Nephron (organoid): Measurements from ENCODE around the gene CHRNA4.

Source experiments
- H3K27ac Mint-ChIP-seq, 3 experiments: 2 replicates each; pipeline ENCODE4 v1.8.0; 2020; ENCODE audit warnings: mixed read lengths in 3 of 3, mild to moderate bottlenecking in 2 of 3, moderate library complexity in 1 of 3
- H3K27me3 Mint-ChIP-seq: 2 replicates; pipeline ENCODE4 v1.8.0; 2021; ENCODE audit warnings: low read depth, mild to moderate bottlenecking, moderate library complexity, mixed read lengths
- H3K36me3 Mint-ChIP-seq: 2 replicates; pipeline ENCODE4 v1.8.0; 2020; ENCODE audit warnings: low read depth, mixed read lengths
- H3K4me1 Mint-ChIP-seq: 2 replicates; pipeline ENCODE4 v1.8.0; 2020; ENCODE audit warnings: mixed read lengths
- H3K4me3 Mint-ChIP-seq, 3 experiments: 2 replicates each; pipeline ENCODE4 v1.8.0; 2020; ENCODE audit warnings: mild to moderate bottlenecking in 3 of 3, mixed read lengths in 3 of 3, moderate library complexity in 2 of 3
- H3K9me3 Mint-ChIP-seq: 2 replicates; pipeline ENCODE4 v1.8.0; 2020; ENCODE audit warnings: mixed read lengths
- CTCF ChIP-seq, 3 experiments: fragments of 200-600 bp; sonication (generic); IDR thresholded peaks; one replicate each; pipeline ENCODE4 v1.5.0; 2021; ENCODE audit warnings: antibody characterized with exemption in 3 of 3; ENCODE audit not compliant: unreplicated experiment in 3 of 3

CHRNA4 gene

DNA sequence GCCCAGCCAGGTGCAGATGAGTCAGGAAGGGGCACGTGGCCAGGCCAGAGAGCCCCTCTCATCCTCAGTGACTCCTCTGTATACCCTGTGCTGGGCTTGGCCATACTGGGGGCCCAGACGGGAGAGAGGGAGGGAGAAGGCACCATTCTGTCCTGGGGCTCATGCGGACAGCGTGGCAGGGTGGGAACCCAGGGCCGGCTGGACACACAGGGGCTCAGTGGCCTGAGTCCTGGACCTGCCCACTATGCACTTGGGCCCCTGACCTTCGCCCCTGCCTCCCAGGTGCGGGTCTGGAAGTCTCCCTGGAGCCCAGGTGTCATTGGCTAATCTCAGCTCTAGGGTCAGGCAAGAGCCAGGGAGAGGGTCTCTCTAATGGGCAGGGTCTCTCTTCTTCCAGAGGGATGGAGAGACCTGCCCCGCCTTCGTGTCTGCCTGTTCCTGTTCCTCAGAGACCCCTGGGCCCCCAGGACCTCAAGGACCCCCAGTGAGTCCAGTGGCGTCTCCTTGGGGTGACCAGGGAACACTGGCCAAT lies 40.5 kb downstream of the CHRNA4 start:
- Mint-ChIP-seq H3K4me3 (no peak overlapping the region), H3K27me3 (peaks cover 9% of the 10 kb centered on the region), H3K36me3 (no peaks in the 10 kb centered on the region), H3K27ac (peak overlapping the region in 2 of 3 experiments; percentile 67 to 77), H3K9me3 (no peaks in the 10 kb centered on the region), H3K4me1 (peaks cover 22% of the 10 kb centered on the region)
- no peak for TF ChIP-seq CTCF (IDR thresholded peaks at IDR 0.05; ENCODE audit: unreplicated experiment in 3 of 3)

GRCh38 chr20:63320041-63320511 lies 41.1 kb downstream of the CHRNA4 start:
- peaks cover 9% of the 10 kb centered on the region for H3K27me3 Mint-ChIP-seq
- no peaks in the 10 kb centered on the region for H3K36me3 Mint-ChIP-seq

DNA sequence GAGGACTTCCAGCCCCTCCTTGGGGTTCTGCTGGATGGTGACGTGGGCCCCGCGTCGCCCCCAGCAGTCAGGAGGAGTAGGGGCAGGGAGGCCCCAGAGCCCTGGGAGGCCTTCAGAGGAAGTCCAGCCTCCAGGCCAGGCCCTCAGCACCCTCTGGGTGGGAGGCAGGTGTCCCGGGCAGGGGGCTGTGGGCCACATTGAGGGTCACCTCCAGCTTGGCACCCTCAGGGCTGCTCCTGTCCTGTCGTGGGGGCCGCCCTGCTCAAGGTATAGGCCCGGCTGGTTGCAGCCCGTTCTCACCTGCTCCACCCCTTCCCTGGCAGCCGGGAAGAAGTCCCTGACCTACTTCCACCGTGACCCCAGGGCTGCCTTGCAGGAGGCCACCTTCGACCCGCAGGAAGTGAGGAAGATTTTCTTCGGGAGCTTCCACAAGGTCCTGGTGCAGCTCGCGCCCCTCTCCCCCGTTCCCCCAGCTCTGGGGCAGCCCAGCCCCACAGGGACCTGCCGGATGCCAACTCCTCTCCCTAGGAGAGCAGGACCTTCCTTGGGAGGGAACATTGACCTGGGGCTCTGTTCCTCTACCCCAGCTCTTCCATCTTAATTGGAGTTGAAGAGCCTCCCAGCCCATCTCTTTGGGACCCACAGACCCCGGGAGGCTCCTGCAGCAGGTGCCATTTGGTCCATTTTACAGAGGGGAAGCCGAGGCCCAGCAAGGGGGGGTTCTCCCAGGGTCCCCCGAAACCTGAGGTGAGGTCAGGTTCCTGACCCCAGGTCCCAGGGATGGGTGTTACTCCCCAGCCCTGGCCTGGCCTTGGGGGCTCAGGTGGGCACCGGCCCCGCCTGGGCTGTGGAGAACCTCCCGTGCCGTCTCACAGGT lies 41.7 kb downstream of the CHRNA4 start:
- peaks cover 22% of the 10 kb centered on the region for H3K4me1 Mint-ChIP-seq

More at GRCh38 chr20:63320041-63320511, 41.1 kb downstream of the CHRNA4 start:
- H3K4me3 Mint-ChIP-seq: no peak overlapping the region
- H3K4me1 Mint-ChIP-seq: peaks cover 22% of the 10 kb centered on the region
- no peak overlapping the region for H3K27ac Mint-ChIP-seq
- no peaks in the 10 kb centered on the region for H3K9me3 Mint-ChIP-seq
- TF ChIP-seq CTCF (IDR thresholded peaks at IDR 0.05; ENCODE audit: unreplicated experiment in 3 of 3): no peak

GRCh38 chr20:63318391-63319163 lies 42.6 kb downstream of the CHRNA4 start:
- Mint-ChIP-seq H3K9me3 (no peaks in the 10 kb centered on the region), H3K4me3 (no peak overlapping the region), H3K36me3 (no peaks in the 10 kb centered on the region), H3K27me3 (peaks cover 9% of the 10 kb centered on the region), H3K27ac (no peak overlapping the region), H3K4me1 (peaks cover 15% of the 10 kb centered on the region)
- no peak for TF ChIP-seq CTCF (IDR thresholded peaks at IDR 0.05; ENCODE audit: unreplicated experiment in 3 of 3)

More for the DNA sequence above, 41.7 kb downstream of the CHRNA4 start:
- H3K9me3 Mint-ChIP-seq: no peaks in the 10 kb centered on the region
- TF ChIP-seq CTCF (IDR thresholded peaks at IDR 0.05; ENCODE audit: unreplicated experiment in 3 of 3): no peak
- H3K27me3 Mint-ChIP-seq: peaks cover 9% of the 10 kb centered on the region
- no peaks in the 10 kb centered on the region for H3K36me3 Mint-ChIP-seq
- H3K27ac Mint-ChIP-seq: no peak overlapping the region
- no peak overlapping the region for H3K4me3 Mint-ChIP-seq

DNA sequence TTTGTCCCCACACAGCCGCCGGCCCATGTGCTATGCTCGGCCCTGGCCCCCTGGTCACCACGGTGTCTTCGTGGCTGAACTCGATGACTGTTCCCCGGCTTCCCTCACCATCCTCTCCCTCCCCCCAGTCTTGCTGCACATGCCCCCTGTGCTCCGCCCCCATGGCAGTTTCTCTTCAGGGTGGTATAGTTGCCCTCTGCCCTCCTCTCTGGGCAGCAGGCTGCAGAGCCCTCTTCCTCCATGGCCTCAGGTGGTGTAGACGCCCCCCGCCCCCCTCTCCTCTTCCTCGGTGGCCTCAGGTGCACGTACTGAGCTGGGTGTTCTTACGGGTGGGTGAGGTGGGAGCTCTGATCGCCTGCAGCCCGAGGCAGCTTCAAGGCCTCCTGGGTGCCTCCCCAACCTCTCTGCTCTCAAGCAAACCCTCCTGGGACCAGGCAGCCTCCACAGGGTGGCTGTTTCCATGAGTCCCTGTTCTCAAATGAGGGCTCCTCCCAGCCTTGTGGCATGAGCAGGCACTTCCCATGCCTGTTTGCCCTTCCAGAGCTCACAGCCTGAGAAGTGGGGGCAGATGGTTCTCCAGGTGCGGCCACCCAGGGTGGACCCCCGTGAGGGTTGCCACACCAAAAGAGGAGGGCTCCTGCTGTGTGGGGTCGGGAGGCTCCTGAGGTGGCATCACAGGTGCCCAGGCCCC lies 43.4 kb downstream of the CHRNA4 start:
- no peaks in the 10 kb centered on the region for H3K9me3 Mint-ChIP-seq
- H3K27me3 Mint-ChIP-seq: peaks cover 9% of the 10 kb centered on the region
- H3K36me3 Mint-ChIP-seq: no peaks in the 10 kb centered on the region
- no peak overlapping the region for H3K27ac Mint-ChIP-seq
- H3K4me1 Mint-ChIP-seq: peaks cover 7% of the 10 kb centered on the region
- no peak for TF ChIP-seq CTCF (IDR thresholded peaks at IDR 0.05; ENCODE audit: unreplicated experiment in 3 of 3)
- H3K4me3 Mint-ChIP-seq: no peak overlapping the region
